Heart right ventricle (tissue), 16 donors: ENCODE measurements around the gene CSTF1. TPM values are rescaled to one million over a fixed set of nuclear protein-coding genes. Genes with fewer than 3 reads are reported as not detected.

Source experiments
- ATAC-seq, 8 donors: fragments of 200-7000 bp; cut with Tn5 transposase; one replicate each; pipeline ENCODE4 v1.9.1; 2020; ENCODE audit warnings: mild to moderate bottlenecking in 8 of 8, moderate library complexity in 8 of 8, moderate number of reproducible peaks in 1 of 8
- DNase-seq, 2 donors: peaks; one replicate each; pipeline ENCODE4 v3.0.0-alpha.2; 2020
- H3K27ac ChIP-seq, 10 donors: fragments of 200-600 bp; sonication (generic) in 2 of 10; one replicate each; pipeline versions ENCODE4 v1.5.0 to v1.8.0; 2020 to 2022; ENCODE audit warnings: mild to moderate bottlenecking in 3 of 10
- H3K27me3 ChIP-seq, 7 donors: fragments of 200-600 bp; one replicate each; pipeline ENCODE4 v1.8.0; 2021 to 2022; ENCODE audit warnings: mild to moderate bottlenecking in 2 of 7
- H3K36me3 ChIP-seq, 9 donors: fragments of 200-600 bp; sonication (generic) in 1 of 9; one replicate each; pipeline versions ENCODE4 v1.5.0 to v1.8.0; 2020 to 2022; ENCODE audit warnings: mild to moderate bottlenecking in 2 of 9
- H3K4me1 ChIP-seq, 9 donors: fragments of 200-600 bp; sonication (generic) in 1 of 9; one replicate each; pipeline versions ENCODE4 v1.5.0 to v1.8.0; 2020 to 2022; ENCODE audit warnings: mild to moderate bottlenecking in 4 of 9
- H3K4me3 ChIP-seq, 10 donors: fragments of 200-600 bp; sonication (generic) in 2 of 10; one replicate each; pipeline versions ENCODE4 v1.5.0 to v1.8.0; 2020 to 2022; ENCODE audit warnings: mild to moderate bottlenecking in 7 of 10, moderate library complexity in 2 of 10
- H3K9me3 ChIP-seq, 11 donors: fragments of 200-600 bp in 10 of 11; sonication (generic) in 2 of 11; one replicate each; pipeline versions ENCODE4 v1.5.0 to v1.8.0; 2013 to 2022; ENCODE audit warnings: mild to moderate bottlenecking in 2 of 11, control low read depth in 1 of 11, moderate library complexity in 1 of 11
- WGBS, 2 donors: extraction: QIAGEN DNeasy Blood & Tissue Kit; methylation state at CpG; one replicate each; pipeline ENCODE4 v1.1.7; 2013; ENCODE audit warnings: inconsistent platforms in 1 of 2; 5-methylcytosine and 5-hydroxymethylcytosine counted together
- intact Hi-C, 10 donors: fragments of 100-400 bp; cut with DNase I; formaldehyde crosslinking; loops; one replicate each; pipeline versions ENCODE4 v1.11.1 to v1.14.2; 2022
- polyA plus RNA-seq, 2 donors: library from polyadenylated mRNA; stranded (reverse); fragments of 200-250 nt; gene quantifications; one replicate each; pipeline ENCODE4 v1.2.3, GENCODE V29; 2013
- total RNA-seq, 10 donors: library from RNA; stranded (reverse); fragmentation: NEBNext Ultra II Directional in 3 of 10; extraction: Animal tissue kit (Norgen Biotek cat#: 25700) in 3 of 10; gene quantifications; one replicate each; pipeline versions ENCODE4 v1.2.1 to v1.2.4, GENCODE V29; 2021 to 2023
- TF ChIP-seq, protein P1 (sequence below), 9 donors: fragments of 200-600 bp; sonication (generic) in 2 of 9; IDR thresholded peaks; one replicate each; pipeline versions ENCODE4 v1.5.0 to v1.8.0; 2021 to 2022; ENCODE audit warnings: antibody characterized with exemption in 9 of 9, mild to moderate bottlenecking in 5 of 9, moderate library complexity in 1 of 9
- donor health status: Arrhythmogenic right ventricular cardiomyopathy.
- donor health status: ischemic (EF 13 %, LVEDD 7.1; RV severe dilation, severe dysfunction).
- donor health status: healthy with polysubstance abuse.
- donor health status: DM: no; HTN: yes; CAD: no.
- donor health status: DM: no; HTN: no; CAD: no.
- donor health status: ischemic (EF 25% LVEDD 6.9; RV normal size, moderate dysfunction).
- donor health status: ischemic (EF 25% LVEDD 5.7; RV mildly dilated, moderate dysfunction).
- donor health status: healthy.
- donor health status: DM: yes; HTN: yes; CAD: no.
- donor health status: Ischemic cardiomyopathy.
- donor health status: ischemic (EF 35%, LVEDD 5.7; RV mildly dilated, moderate dysfunction).
- donor health status: nonischemic (EF 11% LVEDD 7.7; RV severe dilation, severe dysfunction).
- donor health status: DM: yes; HTN: yes; CAD: no.
- donor health status: PGD.
- donor health status: ischemic (EF 29% LVEDD 5.4; RV normal size, mild dysfunction).
- donor health status: nonischemic (EF 23%, LVEDD 6.1; RV moderate dilation, normal function).

The CSTF1 gene
- total and polyA plus RNA-seq, 12 donors, result 3.7 to 23.7 (median 20.7) TPM

DNA sequence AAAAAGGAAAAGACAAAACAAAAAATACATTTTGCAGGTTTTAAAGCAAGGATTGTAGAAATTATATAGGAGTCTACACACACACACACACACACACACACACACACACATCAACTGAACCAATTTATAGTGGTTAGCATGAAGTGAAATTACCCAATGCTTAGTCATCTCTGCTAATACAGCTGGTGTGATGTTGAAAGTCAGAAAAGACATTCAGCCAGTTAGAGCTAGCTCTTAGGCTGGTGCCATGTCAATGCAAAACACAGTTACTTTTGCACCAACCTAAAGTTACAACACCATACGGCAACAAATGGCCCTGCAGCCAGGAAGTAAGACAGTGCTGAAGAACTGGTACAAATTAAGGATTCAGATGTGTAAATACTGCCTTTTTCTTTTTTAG, 18.5 kb upstream of the CSTF1 start:
- intact Hi-C loops, result no loop called here

DNA sequence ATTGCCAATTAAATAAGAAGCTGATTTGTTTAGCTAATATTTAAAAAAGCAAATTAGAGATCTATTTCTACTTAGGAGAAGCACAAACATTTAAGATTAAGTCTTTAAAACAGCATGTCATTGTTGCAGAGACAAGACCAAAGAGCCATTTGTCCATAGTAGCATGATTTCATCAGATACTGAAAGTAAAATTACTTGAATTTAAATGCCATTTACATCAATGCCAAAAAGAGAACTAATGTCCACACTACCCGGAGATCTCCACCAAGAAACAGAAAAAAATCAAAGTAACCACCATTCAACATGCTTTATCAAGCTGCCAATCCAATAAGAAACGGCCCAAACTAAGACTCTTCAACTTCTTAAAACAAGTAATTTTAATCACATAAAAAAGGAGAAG, 16.1 kb upstream of the CSTF1 start:
- DNase-seq, result no peak
- WGBS, 2 donors, result 85 to 90% methylated on average over 2 of the region's 2 CpGs
- H3K4me1 ChIP-seq, result peaks cover 0 to 53% (median 5%) of the 10 kb centered on the region in 9 donors
- H3K4me3 ChIP-seq, result no peak overlapping the region
- H3K27ac ChIP-seq, result peak overlapping the region in 1 of 10 donors; percentile 34
- TF ChIP-seq, protein P1, sequence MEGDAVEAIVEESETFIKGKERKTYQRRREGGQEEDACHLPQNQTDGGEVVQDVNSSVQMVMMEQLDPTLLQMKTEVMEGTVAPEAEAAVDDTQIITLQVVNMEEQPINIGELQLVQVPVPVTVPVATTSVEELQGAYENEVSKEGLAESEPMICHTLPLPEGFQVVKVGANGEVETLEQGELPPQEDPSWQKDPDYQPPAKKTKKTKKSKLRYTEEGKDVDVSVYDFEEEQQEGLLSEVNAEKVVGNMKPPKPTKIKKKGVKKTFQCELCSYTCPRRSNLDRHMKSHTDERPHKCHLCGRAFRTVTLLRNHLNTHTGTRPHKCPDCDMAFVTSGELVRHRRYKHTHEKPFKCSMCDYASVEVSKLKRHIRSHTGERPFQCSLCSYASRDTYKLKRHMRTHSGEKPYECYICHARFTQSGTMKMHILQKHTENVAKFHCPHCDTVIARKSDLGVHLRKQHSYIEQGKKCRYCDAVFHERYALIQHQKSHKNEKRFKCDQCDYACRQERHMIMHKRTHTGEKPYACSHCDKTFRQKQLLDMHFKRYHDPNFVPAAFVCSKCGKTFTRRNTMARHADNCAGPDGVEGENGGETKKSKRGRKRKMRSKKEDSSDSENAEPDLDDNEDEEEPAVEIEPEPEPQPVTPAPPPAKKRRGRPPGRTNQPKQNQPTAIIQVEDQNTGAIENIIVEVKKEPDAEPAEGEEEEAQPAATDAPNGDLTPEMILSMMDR (IDR thresholded peaks at IDR 0.05), result no peak
- H3K27me3 ChIP-seq, result no peaks in the 10 kb centered on the region
- H3K9me3 ChIP-seq, result no peaks in the 10 kb centered on the region
- intact Hi-C loops, result no loop called here
- peaks cover 0 to 47% (median 0%) of the 10 kb centered on the region in 9 donors for H3K36me3 ChIP-seq
- ATAC-seq, result no peak

More for the DNA sequence above, 18.5 kb upstream of the CSTF1 start:
- DNase-seq (no peak), ATAC-seq (peak in 2 of 8 donors; percentile 29 to 62)
- H3K27ac ChIP-seq, result peak overlapping the region in 1 of 10 donors; percentile 71
- no peaks in the 10 kb centered on the region for H3K9me3 ChIP-seq
- TF ChIP-seq, protein P1 (IDR thresholded peaks at IDR 0.05), result no peak
- WGBS, 2 donors, result 75 to 86% methylated on average over 1 of the region's 1 CpG
- H3K4me1 ChIP-seq, result peaks cover 0 to 39% (median 0%) of the 10 kb centered on the region in 9 donors
- H3K27me3 ChIP-seq, result no peaks in the 10 kb centered on the region
- no peak overlapping the region for H3K4me3 ChIP-seq
- H3K36me3 ChIP-seq, result peaks cover 0 to 66% (median 0%) of the 10 kb centered on the region in 9 donors

DNA sequence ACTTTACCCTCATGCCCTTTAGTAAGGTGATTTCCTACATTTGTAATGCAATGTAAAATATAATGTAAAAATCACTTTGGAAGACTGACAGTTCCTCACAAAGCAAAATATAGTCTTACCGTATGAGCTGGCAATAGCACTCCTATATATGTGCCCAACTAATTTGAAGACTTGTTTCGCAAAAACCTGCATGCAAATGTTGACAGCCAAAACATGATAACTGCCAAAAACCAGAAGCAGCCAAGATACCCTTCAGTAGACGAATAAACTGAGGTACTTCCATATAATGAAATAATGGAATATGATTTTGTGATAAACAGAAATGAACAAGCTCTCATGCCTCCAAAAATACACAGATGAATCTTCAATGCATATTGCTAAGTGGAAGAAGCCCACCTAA, 14.1 kb upstream of the CSTF1 start:
- DNase-seq (no peak), ATAC-seq (no peak)
- Histone ChIP-seq H3K9me3 (no peaks in the 10 kb centered on the region), H3K27ac (no peak overlapping the region), H3K4me3 (no peak overlapping the region), H3K27me3 (no peaks in the 10 kb centered on the region), H3K36me3 (peaks cover 0 to 46% (median 0%) of the 10 kb centered on the region in 9 donors), H3K4me1 (peaks cover 0 to 42% (median 5%) of the 10 kb centered on the region in 9 donors)
- TF ChIP-seq, protein P1 (IDR thresholded peaks at IDR 0.05), result no peak
- intact Hi-C loops, result no loop called here
- WGBS, 2 donors, result 95% methylated on average over 3 of the region's 3 CpGs

DNA sequence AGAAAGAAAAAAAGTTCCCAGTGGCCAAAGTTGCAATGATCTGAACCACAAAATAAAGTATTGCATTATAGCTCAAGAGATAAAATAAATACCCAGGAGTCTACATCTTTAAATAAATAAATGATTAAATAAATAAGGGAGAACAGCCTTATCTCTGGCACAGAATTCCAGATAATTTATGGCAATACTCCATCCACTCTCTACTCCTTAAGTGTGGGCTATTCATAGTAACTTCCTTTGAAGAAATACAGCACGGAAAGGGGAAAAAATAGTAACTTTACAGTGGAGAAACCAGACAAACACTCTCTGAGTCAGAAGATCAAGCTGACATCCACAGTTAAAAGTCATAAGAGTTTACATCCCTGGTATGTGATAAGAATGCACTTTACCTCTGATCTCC, 12.1 kb upstream of the CSTF1 start:
- H3K9me3 ChIP-seq, result no peaks in the 10 kb centered on the region
- no peak overlapping the region for H3K4me3 ChIP-seq
- H3K36me3 ChIP-seq, result peaks cover 0 to 54% (median 0%) of the 10 kb centered on the region in 9 donors
- H3K27me3 ChIP-seq, result no peaks in the 10 kb centered on the region
- ATAC-seq (peak in 1 of 8 donors; percentile 28), DNase-seq (no peak)
- TF ChIP-seq, protein P1 (IDR thresholded peaks at IDR 0.05), result no peak
- peaks cover 0 to 28% (median 5%) of the 10 kb centered on the region in 9 donors for H3K4me1 ChIP-seq
- intact Hi-C loops, result no loop called here
- peak overlapping the region in 2 of 10 donors; percentile 3 to 42 for H3K27ac ChIP-seq
- WGBS, 2 donors, result 0 to 4% methylated on average over 1 of the region's 1 CpG
